ENCODE results near the gene MRPL52. TPM values are rescaled to one million over a fixed set of nuclear protein-coding genes. Genes with fewer than 3 reads are reported as not detected.
A peak's percentile ranks its signal among the peaks of the same experiment; 100 is the strongest.

Gene MRPL52
- total and polyA plus RNA-seq, 12 donors: 58.3 to 390 (median 111) TPM

DNA sequence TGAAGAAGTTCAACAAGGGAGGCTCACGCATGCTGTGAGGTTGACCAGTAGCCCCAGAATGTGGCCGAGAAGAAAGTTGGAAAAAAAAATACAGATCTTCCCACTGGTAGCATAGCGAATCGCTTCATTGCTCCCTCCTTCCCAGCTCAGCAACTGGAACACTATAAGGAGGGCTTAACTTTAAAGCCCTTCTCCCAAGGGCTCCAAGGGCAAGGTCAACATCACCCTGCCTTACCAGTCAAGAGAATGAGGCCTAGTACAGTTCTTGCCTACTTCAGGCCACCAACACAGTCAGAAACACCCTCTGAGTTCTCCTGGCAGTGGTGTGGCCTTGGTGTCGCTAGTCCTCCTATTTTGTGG lies 48.8 kb upstream of the MRPL52 start:
- H3K4me1 ChIP-seq (replicated peaks in 1 of 2): peaks cover 0 to 34% of the 10 kb centered on the region in 2 donors
- 82 to 86% (median 83%) methylated on average over 5 of the region's 5 CpGs for WGBS, 4 donors

DNA sequence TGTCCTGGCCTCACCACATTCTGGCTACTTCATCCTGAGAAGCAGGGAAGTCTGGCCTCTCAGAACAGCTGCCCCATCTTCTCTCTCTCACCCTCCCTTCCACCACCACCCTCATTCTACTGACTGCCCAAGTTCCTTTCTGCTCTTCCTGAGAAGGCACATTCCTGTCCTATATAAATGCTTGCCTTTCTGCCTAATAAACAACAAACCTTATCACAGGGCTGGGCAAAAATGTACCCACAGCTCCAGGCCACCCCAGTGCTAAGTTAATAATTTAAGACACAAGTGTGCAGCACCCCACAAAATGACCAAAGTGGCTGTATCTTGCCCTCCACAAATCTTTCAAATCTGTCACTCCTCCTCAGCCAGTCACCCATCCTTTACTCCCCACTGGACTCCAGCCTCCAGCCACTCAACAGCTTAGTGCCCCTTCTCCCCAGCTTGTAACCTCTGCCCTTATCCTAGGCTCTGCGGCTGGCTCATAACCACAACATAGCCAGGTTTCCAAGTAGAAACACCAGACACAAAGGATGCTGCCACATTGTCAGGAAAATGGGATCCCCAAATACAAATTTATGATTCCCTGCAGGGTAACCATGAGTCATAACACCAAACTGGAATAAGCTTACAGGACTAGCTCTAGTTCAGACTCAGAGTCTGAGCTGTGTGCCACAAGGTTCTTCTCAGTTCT lies 48.2 kb upstream of the MRPL52 start:
- Histone ChIP-seq H3K36me3 (replicated peaks in 1 of 2) (no peaks in the 10 kb centered on the region), H3K9me3 (replicated peaks in 1 of 3) (no peaks in the 10 kb centered on the region), H3K27ac (peak overlapping the region in 2 of 5 donors; percentile 28 to 34), H3K27me3 (no peaks in the 10 kb centered on the region), H3K4me1 (replicated peaks in 1 of 2) (peaks cover 0 to 34% of the 10 kb centered on the region in 2 donors), H3K4me3 (no peak overlapping the region)
- no peak for DNase-seq
- intact Hi-C loops (cut with DNase I): no loop called here
- WGBS, 4 donors: 0 to 50% (median 1%) methylated on average over 1 of the region's 1 CpG
- TF ChIP-seq POLR2A (IDR thresholded peaks at IDR 0.05): no peak
- TF ChIP-seq, protein P1, sequence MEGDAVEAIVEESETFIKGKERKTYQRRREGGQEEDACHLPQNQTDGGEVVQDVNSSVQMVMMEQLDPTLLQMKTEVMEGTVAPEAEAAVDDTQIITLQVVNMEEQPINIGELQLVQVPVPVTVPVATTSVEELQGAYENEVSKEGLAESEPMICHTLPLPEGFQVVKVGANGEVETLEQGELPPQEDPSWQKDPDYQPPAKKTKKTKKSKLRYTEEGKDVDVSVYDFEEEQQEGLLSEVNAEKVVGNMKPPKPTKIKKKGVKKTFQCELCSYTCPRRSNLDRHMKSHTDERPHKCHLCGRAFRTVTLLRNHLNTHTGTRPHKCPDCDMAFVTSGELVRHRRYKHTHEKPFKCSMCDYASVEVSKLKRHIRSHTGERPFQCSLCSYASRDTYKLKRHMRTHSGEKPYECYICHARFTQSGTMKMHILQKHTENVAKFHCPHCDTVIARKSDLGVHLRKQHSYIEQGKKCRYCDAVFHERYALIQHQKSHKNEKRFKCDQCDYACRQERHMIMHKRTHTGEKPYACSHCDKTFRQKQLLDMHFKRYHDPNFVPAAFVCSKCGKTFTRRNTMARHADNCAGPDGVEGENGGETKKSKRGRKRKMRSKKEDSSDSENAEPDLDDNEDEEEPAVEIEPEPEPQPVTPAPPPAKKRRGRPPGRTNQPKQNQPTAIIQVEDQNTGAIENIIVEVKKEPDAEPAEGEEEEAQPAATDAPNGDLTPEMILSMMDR (IDR thresholded peaks at IDR 0.05): no peak

More for the DNA sequence above, 48.8 kb upstream of the MRPL52 start:
- intact Hi-C loops (cut with DNase I): no loop called here
- Histone ChIP-seq H3K4me3 (no peak overlapping the region), H3K36me3 (replicated peaks in 1 of 2) (peaks cover 0 to under 1% of the 10 kb centered on the region in 2 donors), H3K9me3 (replicated peaks in 1 of 3) (no peaks in the 10 kb centered on the region), H3K27me3 (no peaks in the 10 kb centered on the region), H3K27ac (peak overlapping the region in 3 of 5 donors; percentile 0 to 34 (median 28))
- TF ChIP-seq POLR2A (IDR thresholded peaks at IDR 0.05): no peak
- TF ChIP-seq, protein P1 (IDR thresholded peaks at IDR 0.05): no peak
- no peak for DNase-seq

DNA sequence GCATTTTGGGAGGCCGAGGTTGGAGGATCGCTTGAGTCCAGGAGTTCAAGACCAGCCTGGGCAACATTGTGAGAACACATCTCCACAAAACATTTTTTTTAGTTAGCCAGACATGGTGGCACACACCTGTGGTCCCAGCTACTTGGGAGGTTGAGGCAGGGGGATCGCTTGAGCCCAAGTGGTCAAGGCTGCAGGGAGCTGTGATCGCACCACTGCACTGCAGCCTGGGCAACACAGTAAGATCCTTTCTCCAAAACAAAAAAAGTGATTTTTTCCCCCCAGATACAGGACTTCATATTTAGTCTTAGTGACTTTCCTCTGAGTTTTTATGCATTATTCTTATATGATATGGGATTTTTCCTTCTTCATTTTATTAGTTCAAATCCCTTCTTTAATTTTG lies 43.0 kb upstream of the MRPL52 start:
- peaks cover 0 to 4% of the 10 kb centered on the region in 2 donors for H3K4me1 ChIP-seq (replicated peaks in 1 of 2)
- no peaks in the 10 kb centered on the region for H3K9me3 ChIP-seq (replicated peaks in 1 of 3)
- 93 to 98% (median 93%) methylated on average over 4 of the region's 4 CpGs for WGBS, 4 donors
- TF ChIP-seq, protein P1 (IDR thresholded peaks at IDR 0.05): no peak
- no peak for TF ChIP-seq POLR2A (IDR thresholded peaks at IDR 0.05)
- intact Hi-C loops (cut with DNase I): no loop called here
- H3K27ac ChIP-seq: no peak overlapping the region
- no peak overlapping the region for H3K4me3 ChIP-seq
- no peaks in the 10 kb centered on the region for H3K27me3 ChIP-seq
- H3K36me3 ChIP-seq (replicated peaks in 1 of 2): no peaks in the 10 kb centered on the region
- no peak for DNase-seq

DNA sequence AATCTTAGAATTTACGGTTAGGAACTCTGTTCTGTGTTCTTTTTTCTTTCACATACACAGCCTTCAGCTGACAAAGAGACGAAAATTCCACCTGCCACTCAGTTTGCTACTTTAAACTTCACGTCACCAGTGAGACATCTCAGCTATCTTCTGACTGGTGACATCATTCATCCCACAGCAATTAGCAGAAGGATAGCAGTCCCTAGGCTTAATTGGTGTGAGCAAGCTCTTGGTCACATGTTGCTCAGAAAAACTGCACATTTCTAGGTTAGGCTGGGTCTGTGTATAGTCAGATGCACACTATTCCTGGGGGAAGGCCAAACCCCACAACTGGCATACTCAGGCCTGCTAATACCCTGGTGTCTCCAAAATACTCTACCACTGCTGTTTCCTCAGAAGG lies 38.4 kb upstream of the MRPL52 start:
- no peak overlapping the region for H3K27ac ChIP-seq
- H3K4me3 ChIP-seq: no peak overlapping the region
- TF ChIP-seq, protein P1 (IDR thresholded peaks at IDR 0.05): no peak
- TF ChIP-seq POLR2A (IDR thresholded peaks at IDR 0.05): no peak
- H3K36me3 ChIP-seq (replicated peaks in 1 of 2): no peaks in the 10 kb centered on the region
- H3K27me3 ChIP-seq: no peaks in the 10 kb centered on the region
- H3K4me1 ChIP-seq (replicated peaks in 1 of 2): no peaks in the 10 kb centered on the region
- DNase-seq: no peak
- H3K9me3 ChIP-seq (replicated peaks in 1 of 3): no peaks in the 10 kb centered on the region
- intact Hi-C loops (cut with DNase I): no loop called here
- 61 to 66% (median 66%) methylated on average over 3 of the region's 3 CpGs for WGBS, 4 donors

Measured in adrenal gland (tissue), 12 donors.